ENCODE measurements around the gene TMEM225B. TPM values are rescaled to one million over a fixed set of nuclear protein-coding genes. Genes with fewer than 3 reads are reported as not detected.

The TMEM225B gene
- total and polyA plus RNA-seq, 9 donors: 0.25 to 3.5 (median 1.2) TPM

GRCh38 chr7:99614495-99614894 lies 16.4 kb downstream of the TMEM225B start:
- Histone ChIP-seq H3K9me3 (no peaks in the 10 kb centered on the region), H3K36me3 (no peaks in the 10 kb centered on the region), H3K4me1 (ENCODE audit: insufficient read depth) (peaks cover 4% of the 10 kb centered on the region), H3K4me3 (no peak overlapping the region), H3K27ac (no peak overlapping the region), H3K27me3 (no peaks in the 10 kb centered on the region)
- DNase-seq: no peak
- 42 to 47% (median 46%) methylated on average over 3 of the region's 3 CpGs for WGBS, 3 donors
- TF ChIP-seq, protein P1, sequence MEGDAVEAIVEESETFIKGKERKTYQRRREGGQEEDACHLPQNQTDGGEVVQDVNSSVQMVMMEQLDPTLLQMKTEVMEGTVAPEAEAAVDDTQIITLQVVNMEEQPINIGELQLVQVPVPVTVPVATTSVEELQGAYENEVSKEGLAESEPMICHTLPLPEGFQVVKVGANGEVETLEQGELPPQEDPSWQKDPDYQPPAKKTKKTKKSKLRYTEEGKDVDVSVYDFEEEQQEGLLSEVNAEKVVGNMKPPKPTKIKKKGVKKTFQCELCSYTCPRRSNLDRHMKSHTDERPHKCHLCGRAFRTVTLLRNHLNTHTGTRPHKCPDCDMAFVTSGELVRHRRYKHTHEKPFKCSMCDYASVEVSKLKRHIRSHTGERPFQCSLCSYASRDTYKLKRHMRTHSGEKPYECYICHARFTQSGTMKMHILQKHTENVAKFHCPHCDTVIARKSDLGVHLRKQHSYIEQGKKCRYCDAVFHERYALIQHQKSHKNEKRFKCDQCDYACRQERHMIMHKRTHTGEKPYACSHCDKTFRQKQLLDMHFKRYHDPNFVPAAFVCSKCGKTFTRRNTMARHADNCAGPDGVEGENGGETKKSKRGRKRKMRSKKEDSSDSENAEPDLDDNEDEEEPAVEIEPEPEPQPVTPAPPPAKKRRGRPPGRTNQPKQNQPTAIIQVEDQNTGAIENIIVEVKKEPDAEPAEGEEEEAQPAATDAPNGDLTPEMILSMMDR (IDR thresholded peaks at IDR 0.05): no peak
- no peak for TF ChIP-seq EP300 (IDR thresholded peaks at IDR 0.05)
- TF ChIP-seq POLR2A (IDR thresholded peaks at IDR 0.05): no peak
- intact Hi-C loops (cut with DNase I): no loop called here

DNA sequence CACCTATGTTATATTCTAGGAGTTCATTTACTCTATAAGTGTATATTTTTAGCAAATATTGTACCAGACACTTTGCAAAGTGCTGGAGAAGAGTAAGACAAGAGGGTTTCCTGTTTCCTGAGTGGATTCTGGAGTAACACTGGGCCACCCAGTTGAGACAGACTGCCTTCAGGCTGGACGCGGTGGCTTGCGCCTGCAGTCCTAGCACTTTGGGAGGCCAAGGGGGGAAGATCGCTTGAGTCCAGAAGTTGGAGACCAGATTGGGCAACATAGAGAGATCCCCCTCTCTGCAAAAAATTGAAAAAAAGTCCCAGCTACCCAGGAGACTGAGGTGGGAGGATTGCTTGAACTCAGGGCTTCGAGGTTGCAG lies 17.9 kb downstream of the TMEM225B start:
- WGBS, 3 donors: 89 to 91% (median 90%) methylated on average over 5 of the region's 5 CpGs
- intact Hi-C loops (cut with DNase I): no loop called here
- peak overlapping the region; percentile 76 for H3K4me3 ChIP-seq
- H3K9me3 ChIP-seq: no peaks in the 10 kb centered on the region
- TF ChIP-seq POLR2A (IDR thresholded peaks at IDR 0.05): no peak
- TF ChIP-seq EP300 (IDR thresholded peaks at IDR 0.05): no peak
- TF ChIP-seq, protein P1 (IDR thresholded peaks at IDR 0.05): no peak
- no peak for DNase-seq
- H3K27me3 ChIP-seq: no peaks in the 10 kb centered on the region
- peaks cover 4% of the 10 kb centered on the region for H3K4me1 ChIP-seq (ENCODE audit: insufficient read depth)
- H3K27ac ChIP-seq: no peak overlapping the region
- no peaks in the 10 kb centered on the region for H3K36me3 ChIP-seq

GRCh38 chr7:99616359-99617191 lies 18.5 kb downstream of the TMEM225B start, which contains the start of gene ZSCAN25:
ZSCAN25 (plus strand) TSS chr7:99616946; CDS start chr7:99619607, 2,661 bp downstream.
- no peaks in the 10 kb centered on the region for H3K27me3 ChIP-seq
- H3K4me3 ChIP-seq: peak within 1 kb of the TSS; percentile 76
- H3K36me3 ChIP-seq: no peaks in the 10 kb centered on the region
- intact Hi-C loops (cut with DNase I): no loop called here
- TF ChIP-seq POLR2A (IDR thresholded peaks at IDR 0.05) (peak; percentile 44), EP300 (IDR thresholded peaks at IDR 0.05) (no peak)
- no peaks in the 10 kb centered on the region for H3K9me3 ChIP-seq
- H3K27ac ChIP-seq: peak within 1 kb of the TSS; percentile 65 to 70
- H3K4me1 ChIP-seq (ENCODE audit: insufficient read depth): peaks cover 4% of the 10 kb centered on the region
- WGBS, 3 donors: 0 to 1% (median 1%) methylated on average over 38 to 60 of the region's 60 CpGs
- DNase-seq: peak; percentile 83 to 92 (median 86)

GRCh38 chr7:99617192-99617781 lies 19.2 kb downstream of the TMEM225B start:
- Histone ChIP-seq H3K4me1 (ENCODE audit: insufficient read depth) (peaks cover 4% of the 10 kb centered on the region), H3K9me3 (no peaks in the 10 kb centered on the region), H3K4me3 (peak overlapping the region; percentile 76), H3K27me3 (no peaks in the 10 kb centered on the region), H3K36me3 (no peaks in the 10 kb centered on the region), H3K27ac (peak overlapping the region; percentile 65 to 70)
- TF ChIP-seq, protein P1 (IDR thresholded peaks at IDR 0.05): no peak
- TF ChIP-seq EP300 (IDR thresholded peaks at IDR 0.05): no peak
- no peak for TF ChIP-seq POLR2A (IDR thresholded peaks at IDR 0.05)
- intact Hi-C loops (cut with DNase I): no loop called here
- 9 to 22% (median 15%) methylated on average over 17 to 22 of the region's 22 CpGs for WGBS, 3 donors
- DNase-seq: no peak

DNA sequence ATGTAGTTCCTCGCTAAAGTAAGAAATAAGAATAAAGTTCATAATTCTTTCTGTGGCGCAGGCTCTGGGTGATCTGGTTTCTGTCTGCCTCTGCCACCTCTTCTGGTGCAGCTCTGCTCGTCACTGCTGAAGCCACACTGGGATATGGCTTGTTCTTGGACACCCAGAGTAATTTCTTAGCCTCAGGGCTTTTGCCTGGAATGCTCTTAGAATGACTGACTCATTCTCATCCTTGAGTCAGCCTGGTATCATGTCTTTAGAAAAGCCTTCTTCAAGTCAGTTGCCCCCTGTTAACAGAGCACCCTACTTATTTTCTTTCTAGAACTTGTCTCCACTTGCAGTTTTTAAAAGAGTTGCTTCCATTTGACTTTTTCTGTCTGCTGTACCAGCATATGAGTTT lies 20.7 kb downstream of the TMEM225B start:
- no peaks in the 10 kb centered on the region for H3K9me3 ChIP-seq
- DNase-seq: no peak
- no peak overlapping the region for H3K4me3 ChIP-seq
- no peak for TF ChIP-seq EP300 (IDR thresholded peaks at IDR 0.05)
- no peak for TF ChIP-seq POLR2A (IDR thresholded peaks at IDR 0.05)
- TF ChIP-seq, protein P1 (IDR thresholded peaks at IDR 0.05): no peak
- H3K36me3 ChIP-seq: no peaks in the 10 kb centered on the region
- no peak overlapping the region for H3K27ac ChIP-seq
- intact Hi-C loops (cut with DNase I): no loop called here
- H3K27me3 ChIP-seq: no peaks in the 10 kb centered on the region
- 91 to 95% (median 93%) methylated on average over 3 of the region's 3 CpGs for WGBS, 3 donors
- H3K4me1 ChIP-seq (ENCODE audit: insufficient read depth): peaks cover 4% of the 10 kb centered on the region

All from ovary (tissue), 9 donors.